Colonic mucosa (tissue), 4 donors: ENCODE data around the gene CDK5RAP1. TPM values are rescaled to one million over a fixed set of nuclear protein-coding genes. Genes with fewer than 3 reads are reported as not detected.
A peak's percentile ranks its signal among the peaks of the same experiment; 100 is the strongest.

ENCODE experiments used
- DNase-seq: peaks from one replicate; pipeline ENCODE4 v3.0.0-alpha.2; 2020
- H3K27ac ChIP-seq: fragments of 200-600 bp; one replicate; pipeline ENCODE4 v1.8.0; 2021
- H3K27me3 ChIP-seq: fragments of 200-600 bp; one replicate; pipeline ENCODE4 v1.8.0; 2021
- H3K36me3 ChIP-seq: fragments of 200-600 bp; one replicate; pipeline ENCODE4 v1.8.0; 2021
- H3K4me1 ChIP-seq: fragments of 200-600 bp; one replicate; pipeline ENCODE4 v1.8.0; 2021; ENCODE audit warnings: mild to moderate bottlenecking
- H3K4me3 ChIP-seq: fragments of 200-600 bp; one replicate; pipeline ENCODE4 v1.8.0; 2021
- H3K9ac ChIP-seq, 2 donors: one replicate each; pipeline ENCODE4 v1.7.0; 2013; ENCODE audit warnings: control low read depth in 2 of 2, low read depth in 2 of 2, low read length in 2 of 2
- H3K9me3 ChIP-seq: fragments of 200-600 bp; one replicate; pipeline ENCODE4 v1.8.0; 2021
- CTCF ChIP-seq: fragments of 200-600 bp; IDR thresholded peaks from one replicate; pipeline ENCODE4 v1.8.0; 2022; ENCODE audit warnings: antibody characterized with exemption, mild to moderate bottlenecking
- intact Hi-C: fragments of 100-400 bp; cut with DNase I; formaldehyde crosslinking; loops from one replicate; pipeline ENCODE4 v1.14.1; 2022
- total RNA-seq, 2 donors: library from RNA; stranded (reverse); fragmentation: NEBNext Ultra II Directional in 1 of 2; extraction: Animal tissue kit (Norgen Biotek cat#: 25700) in 1 of 2; gene quantifications; one replicate each; pipeline ENCODE4 v1.2.1, GENCODE V29; 2021
- donor health status: healthy.
- donor health status: DM: no; HTN: no; CAD: no.
- donor health status: DM: no; HTN: no; CAD: no.

The CDK5RAP1 gene
- total RNA-seq, 2 donors from 2014 or later = 18.2 to 31.0 TPM

DNA sequence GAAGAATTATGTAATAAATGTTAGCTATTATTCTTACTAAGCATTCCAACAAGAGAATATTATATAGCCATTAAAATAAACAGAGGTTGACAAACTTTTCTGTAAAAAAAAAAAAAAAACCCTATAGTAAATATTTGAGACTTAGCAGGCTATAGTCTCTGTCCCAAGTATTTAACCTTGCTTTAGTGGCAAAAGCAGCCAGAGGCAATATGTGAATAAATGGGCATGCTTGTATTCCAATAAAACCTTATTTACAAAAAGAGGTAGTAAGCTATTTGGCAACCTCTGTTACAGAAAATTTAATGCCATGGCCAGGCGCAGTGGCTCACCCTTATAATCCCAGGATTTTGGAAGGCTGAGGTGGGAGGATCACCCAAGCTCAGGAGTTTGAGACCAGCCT, 14.6 kb downstream of the CDK5RAP1 start:
- DNase-seq = no peak
- Histone ChIP-seq H3K9ac (no peak overlapping the region), H3K36me3 (peaks cover 13% of the 10 kb centered on the region), H3K4me3 (no peak overlapping the region), H3K4me1 (no peaks in the 10 kb centered on the region), H3K27me3 (no peaks in the 10 kb centered on the region), H3K9me3 (no peaks in the 10 kb centered on the region), H3K27ac (no peak overlapping the region)
- TF ChIP-seq CTCF = no peak
- intact Hi-C loops = no loop called here

DNA sequence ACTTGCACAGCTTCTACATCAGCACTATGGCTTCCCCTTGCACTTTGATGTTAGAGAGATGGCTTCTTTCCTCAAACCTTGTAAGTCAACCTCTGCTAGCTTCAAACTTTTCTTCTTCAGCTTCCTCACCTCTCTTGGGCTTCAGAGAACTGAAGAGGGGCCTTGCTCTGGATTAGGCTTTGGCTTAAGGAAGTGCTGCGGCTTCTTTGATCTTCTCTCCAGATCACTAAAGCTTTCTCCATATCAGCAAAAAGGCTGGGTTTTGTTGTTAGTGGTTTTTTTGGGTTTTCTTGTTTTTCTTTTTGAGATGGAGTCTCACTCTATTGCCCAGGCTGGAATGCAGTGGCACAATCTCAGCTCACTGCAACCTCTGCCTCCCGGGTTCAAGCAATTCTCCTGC, 24.0 kb downstream of the CDK5RAP1 start:
- H3K36me3 ChIP-seq = no peaks in the 10 kb centered on the region
- no peak for DNase-seq

GRCh38 chr20:33373735-33374605, 27.3 kb downstream of the CDK5RAP1 start:
- intact Hi-C loops = no loop called here
- no peak for TF ChIP-seq CTCF
- Histone ChIP-seq H3K4me1 (no peaks in the 10 kb centered on the region), H3K9ac (no peak overlapping the region), H3K9me3 (no peaks in the 10 kb centered on the region), H3K4me3 (no peak overlapping the region), H3K27ac (peak overlapping the region; percentile 46), H3K36me3 (no peaks in the 10 kb centered on the region), H3K27me3 (no peaks in the 10 kb centered on the region)
- no peak for DNase-seq

More for the DNA sequence above, 24.0 kb downstream of the CDK5RAP1 start:
- Histone ChIP-seq H3K27me3 (no peaks in the 10 kb centered on the region), H3K4me1 (no peaks in the 10 kb centered on the region), H3K27ac (no peak overlapping the region), H3K9ac (no peak overlapping the region), H3K9me3 (no peaks in the 10 kb centered on the region), H3K4me3 (no peak overlapping the region)
- no peak for TF ChIP-seq CTCF
- intact Hi-C loops = no loop called here

- H3K36me3 ChIP-seq = no peaks in the 10 kb centered on the region
- no peak overlapping the region for H3K27ac ChIP-seq
- H3K27me3 ChIP-seq = no peaks in the 10 kb centered on the region
Measured at GRCh38 chr20:33372993-33373441, 28.3 kb downstream of the CDK5RAP1 start.

DNA sequence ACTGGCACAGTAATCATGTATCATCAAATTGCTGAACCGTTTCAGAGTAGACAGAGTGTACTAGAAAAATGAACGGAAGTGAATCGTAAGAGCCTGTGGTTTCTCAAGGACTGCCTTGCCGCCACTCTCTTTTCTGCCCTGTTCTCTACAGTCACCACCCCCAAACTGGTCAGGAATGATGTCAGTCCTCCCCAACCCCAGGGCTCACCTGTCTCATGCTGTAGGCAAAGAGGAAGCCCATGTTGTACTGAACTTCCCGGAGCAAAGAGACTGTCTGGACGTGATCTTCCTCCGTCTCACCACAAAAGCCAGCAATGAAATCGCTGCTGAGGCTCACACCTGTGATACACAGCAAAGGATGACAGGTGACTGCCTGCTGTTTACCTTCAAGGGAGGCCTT, 31.0 kb downstream of the CDK5RAP1 start:
- Histone ChIP-seq H3K9me3 (no peaks in the 10 kb centered on the region), H3K36me3 (peaks cover 7% of the 10 kb centered on the region), H3K27me3 (no peaks in the 10 kb centered on the region), H3K4me1 (no peaks in the 10 kb centered on the region), H3K9ac (no peak overlapping the region), H3K4me3 (no peak overlapping the region), H3K27ac (no peak overlapping the region)
- intact Hi-C loops = no loop called here
- TF ChIP-seq CTCF = no peak
- DNase-seq = peak; percentile 27

More at GRCh38 chr20:33372993-33373441, 28.3 kb downstream of the CDK5RAP1 start:
- no peak for DNase-seq
- Histone ChIP-seq H3K4me1 (no peaks in the 10 kb centered on the region), H3K4me3 (no peak overlapping the region), H3K9ac (no peak overlapping the region), H3K9me3 (no peaks in the 10 kb centered on the region)
- intact Hi-C loops = no loop called here
- no peak for TF ChIP-seq CTCF
